GM21576 (cell line): ENCODE measurements around the gene FOXP1.

ENCODE experiments used
- ATAC-seq: cut with Tn5 transposase; IDR thresholded peaks from one replicate; pipeline ENCODE4 v1.9.1; 2021; ENCODE audit warnings: mild to moderate bottlenecking, moderate library complexity; ENCODE audit not compliant: unreplicated experiment

The FOXP1 gene

DNA sequence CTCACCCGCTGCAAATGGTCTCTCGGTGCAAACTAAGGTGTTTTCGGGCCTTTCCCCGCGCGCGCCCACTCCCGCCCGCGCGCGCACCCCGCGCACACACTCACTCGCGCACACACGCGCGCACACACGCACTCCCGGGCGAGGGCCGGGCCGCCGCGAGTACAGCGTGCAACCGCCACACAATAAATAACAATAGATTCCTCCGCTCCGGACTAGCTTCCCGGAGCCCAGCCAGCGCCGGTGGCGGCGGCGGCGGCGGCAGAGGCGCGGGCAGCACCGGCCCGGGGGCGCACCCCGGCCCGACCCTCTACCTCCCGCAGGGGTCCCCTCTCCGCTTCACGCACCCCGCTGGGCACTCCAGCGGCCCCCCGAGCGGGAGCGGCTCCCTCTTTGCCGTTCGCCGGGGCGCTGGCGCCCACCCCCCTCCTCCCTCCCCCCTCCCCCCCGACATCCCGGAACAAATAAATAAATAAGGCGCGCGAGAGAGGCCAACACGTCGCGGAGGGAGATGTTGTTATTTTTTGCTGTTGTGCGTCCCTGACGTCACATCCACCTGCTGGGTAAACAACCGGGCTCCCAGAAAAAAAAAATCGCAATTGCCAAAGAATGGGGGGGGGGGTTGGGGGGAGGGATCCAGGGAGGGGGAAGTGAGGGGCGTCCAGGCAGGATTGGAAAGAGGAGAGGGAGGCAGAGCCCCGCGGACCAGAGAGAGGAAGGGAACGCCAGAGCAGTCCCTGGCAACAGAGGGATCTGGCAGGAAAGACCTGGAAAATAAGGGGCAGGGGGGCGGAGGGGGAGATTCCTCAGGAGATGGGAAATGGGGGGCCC, at the start of gene FOXP1:
FOXP1 (minus strand) TSS at position 163 of the 828 bp plus-strand sequence. CDS start 385,347 bp downstream, outside the sequence.
- no peak for ATAC-seq

DNA sequence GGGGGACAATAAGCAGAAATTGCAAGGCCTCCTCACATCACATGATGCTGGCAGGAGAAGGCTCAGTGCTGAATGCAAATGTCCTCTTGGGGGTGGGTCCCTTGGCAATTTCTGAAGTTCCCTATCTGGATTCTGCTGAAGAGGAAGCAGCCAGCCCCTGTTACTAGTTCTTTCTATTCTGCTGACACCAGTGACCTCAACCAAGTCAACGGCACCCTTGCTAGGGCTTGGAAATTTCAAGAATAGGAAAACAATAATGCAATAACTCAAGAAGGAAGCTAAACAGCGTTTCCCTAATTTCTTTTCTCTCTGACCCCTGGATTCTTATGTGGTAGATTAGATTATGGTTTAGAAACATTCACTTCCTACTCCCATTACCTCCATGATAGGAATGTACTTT, 46.2 kb upstream of the FOXP1 start:
- ATAC-seq, result no peak

DNA sequence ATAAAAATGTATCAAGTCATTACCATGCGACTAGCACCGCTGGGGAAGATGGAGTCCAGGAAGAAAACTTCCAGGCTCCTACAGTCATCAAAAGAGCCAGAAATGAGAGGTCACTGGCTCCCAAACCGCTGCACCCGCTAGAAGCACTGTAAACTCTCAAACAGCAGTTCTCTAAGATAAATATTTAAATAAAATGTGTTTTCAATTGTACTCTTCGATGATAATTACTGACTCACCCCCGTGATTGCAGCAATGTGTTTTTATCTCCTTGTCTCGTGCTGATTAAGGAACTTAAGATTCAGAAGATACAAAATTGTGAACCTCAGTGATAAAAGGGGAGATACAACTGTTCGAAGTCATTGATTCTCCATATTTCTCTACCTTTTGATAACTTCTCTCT, 45.8 kb upstream of the FOXP1 start:
- no peak for ATAC-seq

DNA sequence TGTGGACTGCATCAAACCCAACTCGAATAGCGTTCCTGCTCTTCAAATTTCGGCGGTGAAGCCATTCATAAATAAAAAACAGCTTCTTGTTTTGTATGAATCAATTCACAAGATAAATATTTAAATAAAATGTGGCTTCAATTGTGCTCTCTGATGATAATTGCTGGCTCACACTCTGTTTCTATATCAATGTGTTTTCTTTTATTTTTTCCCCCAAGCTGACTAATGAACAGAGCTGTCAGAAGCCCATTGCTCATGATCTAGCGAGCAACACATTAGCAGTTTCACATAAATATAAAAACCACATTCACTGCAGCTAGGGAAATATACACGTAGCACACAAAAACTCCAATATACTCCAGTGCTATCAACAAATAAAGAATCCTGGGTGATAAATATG, 45.0 kb upstream of the FOXP1 start:
- ATAC-seq, result no peak

DNA sequence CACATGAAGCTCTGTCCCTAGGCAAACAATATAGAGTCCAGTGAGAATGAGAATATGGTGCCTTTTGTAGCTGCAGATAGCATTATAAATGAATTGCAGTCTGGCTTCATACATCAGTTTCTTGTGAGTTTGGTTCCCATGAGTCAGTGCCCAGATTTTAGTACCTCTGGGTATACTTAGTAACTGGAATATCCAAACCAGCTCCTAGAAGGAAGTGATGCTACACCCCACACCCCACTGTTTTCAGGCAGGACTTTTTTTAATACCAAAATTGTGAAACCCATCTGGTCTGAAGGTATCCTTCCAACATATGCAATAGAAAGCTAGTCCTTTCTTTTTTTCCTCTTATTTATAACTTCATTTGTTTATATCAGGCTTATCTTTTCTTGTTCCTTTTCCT, 42.1 kb upstream of the FOXP1 start:
- ATAC-seq, result no peak

DNA sequence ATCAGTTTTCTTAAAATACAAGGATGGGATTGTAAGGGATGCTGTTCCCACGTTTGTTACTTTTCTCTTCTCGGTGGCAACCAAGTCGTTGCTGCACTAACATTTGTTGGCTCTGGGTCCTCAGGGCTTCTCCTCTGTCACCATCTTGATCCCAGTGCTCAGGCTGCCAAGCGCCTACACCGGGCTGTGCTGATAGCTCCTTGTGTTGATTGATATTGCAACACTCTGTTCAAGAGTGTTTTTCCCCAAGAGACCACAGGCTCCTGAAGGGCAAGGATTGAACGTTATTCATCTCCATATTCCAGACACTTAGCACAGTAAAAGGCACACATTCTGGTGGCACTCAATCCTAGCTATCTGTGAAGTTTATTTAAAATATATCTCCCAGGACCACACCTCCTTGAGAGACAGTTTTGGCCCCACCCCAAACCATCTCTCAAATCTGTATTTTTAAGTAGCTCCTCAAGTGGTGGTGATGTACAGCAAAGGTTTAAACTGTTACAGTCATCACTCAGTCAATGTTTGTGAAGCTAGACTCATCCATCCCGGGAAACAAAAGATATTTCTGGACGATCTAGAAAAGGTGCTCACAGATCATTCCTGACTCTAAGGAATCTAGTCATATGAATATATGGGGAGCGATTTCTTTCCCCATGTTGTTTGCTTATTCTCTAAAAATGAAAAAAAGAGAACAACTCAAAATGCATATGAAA, 38.5 kb upstream of the FOXP1 start:
- ATAC-seq, result no peak

DNA sequence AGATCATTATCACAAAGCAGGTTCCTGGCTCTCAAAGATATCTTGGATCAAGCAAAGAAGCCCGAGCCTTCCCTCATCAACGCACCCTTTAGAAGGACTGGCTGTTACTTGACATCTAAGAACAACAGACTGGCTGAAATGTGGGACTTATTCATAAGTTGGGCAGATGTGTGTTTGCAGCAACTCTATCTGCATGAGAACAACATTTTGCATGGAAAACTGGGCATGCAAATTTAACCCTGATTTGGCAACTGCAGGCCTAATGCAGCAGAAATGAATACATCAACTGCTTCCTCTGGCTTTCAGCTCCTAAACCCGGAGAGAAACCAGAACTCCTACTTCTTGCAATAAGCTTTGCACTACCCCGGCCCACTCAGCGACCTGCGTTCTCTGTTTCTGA, 35.0 kb upstream of the FOXP1 start:
- ATAC-seq, result no peak

DNA sequence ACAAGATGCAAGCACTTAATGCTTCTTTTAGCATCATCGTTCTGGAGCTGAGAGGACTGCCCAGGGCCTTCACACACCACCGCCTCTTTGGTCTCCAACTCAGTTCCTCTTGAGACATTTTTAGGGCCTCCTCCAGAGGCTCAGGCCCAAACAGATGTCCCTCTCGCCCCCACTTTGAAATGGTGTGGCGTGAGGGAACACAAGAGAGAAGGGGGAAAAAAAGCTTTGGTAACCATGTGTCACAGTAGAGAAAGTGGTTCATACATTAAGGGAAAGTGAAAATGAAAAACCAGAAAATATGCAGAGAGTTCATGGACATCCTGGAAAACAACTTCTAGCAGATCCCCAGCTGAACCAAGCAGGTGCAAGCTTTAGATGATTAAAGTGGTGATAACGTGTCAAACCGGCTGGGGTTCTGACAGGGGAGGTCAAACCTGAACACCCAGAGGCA, 33.1 kb upstream of the FOXP1 start:
- ATAC-seq, result no peak

DNA sequence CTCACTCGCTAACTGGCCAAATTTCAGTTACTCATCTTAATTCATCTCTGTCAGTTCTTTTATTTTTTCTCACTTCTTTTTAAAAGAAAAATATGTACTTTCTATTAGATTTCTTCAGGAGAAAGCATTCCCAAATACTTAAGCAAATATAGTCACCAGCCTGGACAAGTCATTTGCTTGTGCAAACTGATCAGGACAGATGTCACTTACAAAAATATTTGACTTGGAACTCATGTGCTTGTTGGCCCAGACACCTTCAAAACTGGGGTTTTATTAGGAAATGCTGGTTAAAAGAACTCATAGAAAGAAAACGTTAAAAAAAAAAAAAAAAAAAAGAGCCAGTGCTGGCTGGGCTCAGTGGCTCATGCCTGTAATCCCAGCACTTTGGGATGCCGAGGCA, 31.3 kb upstream of the FOXP1 start:
- ATAC-seq, result no peak

DNA sequence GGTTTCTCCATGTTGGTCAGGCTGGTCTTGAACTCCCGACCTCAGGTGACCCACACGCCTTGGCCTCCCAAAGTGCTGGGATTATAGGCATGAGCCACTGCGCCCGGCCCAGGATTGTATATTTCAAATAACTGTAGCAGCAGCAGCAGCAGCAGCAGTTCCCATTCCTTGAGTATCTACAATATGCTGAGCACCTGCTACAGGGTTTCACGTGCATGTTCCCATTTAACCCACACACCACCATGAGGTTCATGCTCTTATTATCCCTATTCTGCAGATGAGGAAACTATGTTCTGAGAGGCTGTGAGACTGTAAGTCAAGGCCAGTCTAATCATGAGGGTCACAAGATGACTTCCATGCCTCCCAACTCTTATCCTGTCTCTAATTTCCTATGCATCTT, 30.9 kb upstream of the FOXP1 start:
- ATAC-seq, result no peak

DNA sequence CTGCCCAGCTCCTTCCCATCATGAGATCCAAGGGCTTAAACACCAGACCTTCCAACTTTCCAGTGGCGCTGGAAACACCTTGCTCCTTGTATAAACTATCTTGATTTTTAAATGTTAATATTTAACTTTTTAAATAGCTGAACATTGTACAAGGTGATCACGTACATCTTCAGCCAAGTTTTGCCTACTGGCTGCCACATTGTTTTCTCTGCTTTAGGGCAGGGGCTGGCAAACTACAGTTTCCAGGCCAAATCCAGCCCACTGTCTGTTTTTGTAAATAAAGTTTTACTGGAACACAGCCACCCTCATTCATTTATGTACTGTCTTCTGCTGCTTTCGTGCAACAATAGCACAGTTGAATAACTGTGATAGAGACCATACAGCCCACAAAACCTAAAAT, 27.6 kb upstream of the FOXP1 start:
- no peak for ATAC-seq

DNA sequence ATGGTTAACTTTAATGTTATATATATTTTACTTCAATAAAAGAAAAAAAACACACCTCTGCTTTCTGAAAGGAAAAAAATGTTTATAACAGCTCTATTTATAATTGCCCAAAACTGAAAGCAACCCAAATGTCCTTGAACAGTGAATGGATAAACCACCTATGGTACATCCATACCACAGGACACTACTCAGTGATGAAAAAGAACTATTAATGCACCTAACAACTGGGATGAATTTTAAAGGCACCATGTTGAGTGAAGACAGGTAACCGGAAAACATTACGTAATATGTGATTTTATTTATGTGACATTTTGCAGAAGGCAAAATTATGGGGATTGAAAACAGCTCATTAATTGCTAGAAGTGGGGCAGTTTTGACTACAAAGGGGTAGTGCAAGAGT, 23.8 kb upstream of the FOXP1 start:
- no peak for ATAC-seq

DNA sequence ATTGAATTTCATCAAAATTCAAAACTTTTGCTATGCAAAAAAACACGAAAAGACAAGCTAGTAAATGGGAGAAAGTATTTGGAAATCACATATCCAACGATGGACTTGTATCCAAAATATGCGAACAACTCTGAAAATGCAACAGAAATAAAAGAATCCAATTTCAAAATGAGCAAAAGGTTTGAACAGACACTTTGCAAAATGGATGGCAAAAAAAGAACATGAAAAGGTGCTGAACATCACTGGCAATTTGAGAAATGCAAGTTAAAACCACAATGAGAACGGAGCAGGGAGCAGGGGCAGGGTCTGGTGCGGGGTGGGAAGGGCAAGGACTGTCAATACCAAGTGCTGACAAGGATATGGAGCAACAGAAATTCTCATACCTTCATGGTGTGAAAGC, 23.1 kb upstream of the FOXP1 start:
- ATAC-seq, result no peak

DNA sequence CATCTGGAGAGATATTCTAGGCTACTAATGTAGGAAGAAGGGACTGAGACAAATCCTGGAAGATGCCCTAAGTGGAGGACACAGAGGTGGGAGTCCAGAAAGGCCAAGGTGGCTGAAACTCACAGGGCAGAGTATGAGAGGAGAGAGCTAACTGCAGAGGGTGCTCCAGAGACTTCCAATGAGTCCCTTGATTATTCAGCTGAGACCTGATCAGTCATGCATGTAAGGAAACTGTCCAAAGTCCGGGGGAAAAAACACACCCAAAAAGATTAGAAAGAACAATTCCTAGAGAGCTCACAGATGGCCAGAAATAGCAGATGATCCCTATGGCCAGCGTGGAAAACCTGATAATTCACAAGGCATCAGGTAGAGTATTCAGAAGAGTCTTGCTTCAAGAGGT, 18.7 kb upstream of the FOXP1 start:
- no peak for ATAC-seq

DNA sequence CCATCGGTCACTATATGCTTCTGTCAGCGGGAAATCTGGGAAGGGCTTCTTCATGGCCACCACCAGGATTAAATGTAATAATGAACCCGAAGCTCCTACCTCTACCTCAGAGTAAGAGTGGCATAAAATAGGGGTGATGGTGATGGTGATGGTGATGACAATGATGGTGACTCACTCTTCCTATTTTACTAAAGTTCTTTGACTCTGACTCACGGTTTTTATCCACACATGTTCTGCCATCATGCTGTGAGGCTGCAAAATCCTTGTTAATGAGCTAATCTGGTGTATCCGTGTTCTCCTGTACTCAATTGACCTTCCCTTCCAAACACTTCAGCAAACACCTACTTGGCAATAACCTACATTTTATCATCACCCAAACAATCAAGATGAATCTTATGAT, 18.3 kb upstream of the FOXP1 start:
- no peak for ATAC-seq

DNA sequence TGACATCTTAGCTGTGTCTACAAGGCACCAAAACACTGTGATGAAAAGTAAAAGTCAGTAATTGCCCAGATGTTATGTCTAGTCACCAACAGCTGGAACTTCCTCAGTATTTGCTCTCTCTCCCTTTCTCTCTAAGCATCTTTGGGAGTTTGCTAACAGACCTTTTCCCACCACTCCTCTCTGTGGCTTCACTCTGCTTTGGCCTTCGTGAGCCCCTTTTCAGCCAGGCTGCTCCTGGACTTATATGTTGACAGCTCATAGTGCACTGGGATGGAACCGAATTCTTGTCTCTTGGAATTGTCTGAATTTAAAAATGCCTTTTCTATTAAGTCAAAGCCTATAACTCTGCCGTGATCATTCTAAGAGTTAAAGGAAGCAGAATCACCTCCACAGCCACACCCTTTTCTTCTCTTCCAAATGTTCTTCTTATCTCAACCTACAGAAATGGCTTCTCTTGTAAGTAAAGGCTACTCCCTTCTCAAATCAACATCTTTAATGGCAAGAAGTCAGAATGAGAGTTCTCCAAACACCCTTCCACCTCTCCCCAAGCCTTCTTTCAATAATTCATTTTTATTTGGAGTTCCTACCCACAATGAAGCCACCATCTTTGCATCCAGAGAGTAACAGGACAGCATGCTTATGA, 17.2 kb upstream of the FOXP1 start:
- ATAC-seq, result no peak

DNA sequence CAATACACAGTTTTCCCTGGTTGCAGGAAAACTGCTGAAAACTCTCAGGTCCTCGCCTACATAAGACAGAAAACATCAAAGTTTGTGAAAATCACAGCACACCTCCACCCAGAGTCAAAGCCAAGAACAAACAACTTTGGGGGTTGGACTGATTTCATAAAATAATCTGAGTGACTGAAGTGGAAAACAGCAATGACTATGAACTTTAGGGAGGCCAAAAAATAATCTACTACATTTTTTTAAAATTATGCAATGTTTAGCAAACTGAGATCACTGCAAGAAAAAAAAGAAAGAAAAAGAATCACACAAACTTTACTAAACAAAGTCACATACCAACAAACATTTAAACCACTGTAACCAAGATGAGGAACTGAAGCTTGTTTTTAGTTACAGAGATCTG, 15.9 kb upstream of the FOXP1 start:
- ATAC-seq, result no peak

DNA sequence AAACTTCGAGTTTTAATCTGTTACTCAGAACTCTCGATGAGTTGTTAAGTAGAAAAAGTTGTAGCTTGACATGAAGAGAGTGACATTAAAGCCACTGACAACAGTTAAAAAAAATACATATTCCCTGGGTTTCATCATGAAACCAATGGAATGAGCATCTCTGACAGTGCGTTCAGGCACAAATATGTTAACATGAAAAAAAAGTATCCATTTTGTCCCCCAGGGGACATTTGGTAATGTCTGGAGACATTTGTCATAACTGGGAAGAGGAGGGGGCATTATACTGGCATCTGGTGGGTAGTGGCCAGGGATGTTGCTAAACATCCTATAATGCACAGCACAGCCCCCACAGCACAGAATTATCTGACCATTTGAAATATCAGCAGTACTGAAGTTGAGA, 14.8 kb upstream of the FOXP1 start:
- no peak for ATAC-seq

DNA sequence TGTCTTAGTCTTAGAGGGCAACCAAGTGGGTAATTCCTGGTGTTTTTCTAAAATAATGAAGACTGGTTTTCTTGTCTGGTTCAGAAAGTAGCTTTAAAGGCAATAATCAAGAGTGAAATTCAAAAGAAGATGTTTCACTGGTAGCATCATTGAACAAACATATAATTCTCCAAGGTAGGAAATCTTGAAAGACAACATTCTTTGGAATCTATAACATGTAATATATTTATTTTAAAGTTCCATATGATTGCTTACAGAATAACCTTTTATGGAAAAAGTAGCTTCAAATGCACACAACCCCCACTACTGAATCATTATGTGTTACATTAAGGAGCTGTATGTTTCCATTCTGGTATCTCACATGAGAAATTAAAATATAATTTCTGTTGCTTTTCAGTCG, 13.8 kb upstream of the FOXP1 start:
- no peak for ATAC-seq

DNA sequence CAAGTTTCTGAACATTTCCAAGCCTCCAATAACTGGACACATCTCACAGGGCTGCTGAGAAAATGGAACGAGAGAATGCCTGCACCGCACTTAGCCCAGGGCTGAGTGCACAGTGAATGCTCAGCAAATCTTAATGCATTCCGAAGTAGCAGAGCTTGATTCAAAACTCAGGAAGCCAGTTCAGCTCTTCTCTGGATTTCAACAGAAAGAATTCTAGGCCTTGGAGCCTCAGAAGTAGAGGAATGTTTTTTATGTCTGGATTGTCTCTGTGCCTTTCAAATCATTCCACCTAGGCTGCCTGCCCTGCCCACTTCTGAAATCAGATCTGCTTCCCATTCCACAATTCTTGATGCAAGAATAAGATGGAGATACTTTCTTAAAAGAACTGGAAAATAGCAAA, 9.6 kb upstream of the FOXP1 start:
- ATAC-seq, result no peak

DNA sequence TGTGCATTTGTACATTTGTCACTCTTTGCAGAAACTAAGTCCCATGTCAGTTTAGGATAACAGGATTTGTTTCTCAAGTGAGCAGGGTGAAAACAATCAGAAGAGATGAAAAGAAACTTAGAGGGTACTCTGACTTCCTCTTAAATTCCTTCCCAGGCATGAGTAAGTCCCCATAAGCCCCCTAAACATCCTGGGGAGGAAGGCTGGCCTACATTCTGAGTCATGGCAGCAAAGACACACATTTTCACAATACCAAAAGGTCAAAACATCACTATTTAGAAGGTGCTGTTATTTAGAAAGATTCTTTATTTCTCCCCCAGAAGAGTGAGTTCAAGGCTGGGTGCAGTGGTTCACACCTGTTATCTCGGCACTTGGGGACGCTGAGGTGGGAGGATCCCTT, 7.6 kb upstream of the FOXP1 start:
- no peak for ATAC-seq

DNA sequence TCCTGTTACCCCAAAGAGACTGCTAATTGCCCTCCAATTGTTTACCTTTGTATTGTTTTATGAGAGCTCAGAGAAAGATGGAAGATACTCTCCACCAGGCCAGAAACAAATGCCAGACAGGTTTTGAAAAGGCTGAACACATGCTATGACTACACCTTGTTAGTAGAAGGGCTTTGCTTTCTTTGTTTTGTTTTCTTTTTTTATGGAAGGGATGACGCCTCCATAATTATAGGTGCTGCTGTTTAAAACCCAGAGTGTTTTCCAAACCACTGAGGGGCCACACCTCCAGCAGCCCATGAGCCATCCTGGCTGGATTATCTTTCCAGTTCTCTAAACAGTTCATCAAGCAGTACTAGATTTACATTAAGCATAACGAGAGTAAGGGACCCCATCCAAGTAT, 5.6 kb upstream of the FOXP1 start:
- no peak for ATAC-seq
